Neural cell (in vitro differentiated cells): Measurements from ENCODE around the gene PLEKHF1.

Experiments
- CTCF ChIP-seq: fragments of 450-650 bp; IDR thresholded peaks from 2 replicates; pipeline ENCODE4 v1.5.1; 2014; ENCODE audit warnings: antibody characterized with exemption, mild to moderate bottlenecking, moderate library complexity; ENCODE audit not compliant: poor library complexity, severe bottlenecking
- EP300 ChIP-seq: fragments of 450-650 bp; conservative IDR thresholded peaks from 2 replicates; pipeline ENCODE4 v1.6.1; 2014; ENCODE audit warnings: antibody characterized with exemption, mild to moderate bottlenecking, moderate library complexity; ENCODE audit not compliant: poor library complexity, severe bottlenecking
- EZH2 ChIP-seq: fragments of 200-600, 300-800 bp; shearing (Covaris generic), sonication (generic); IDR thresholded peaks from 2 replicates; pipeline ENCODE4 v1.6.1; 2014; ENCODE audit warnings: antibody characterized with exemption, low read length, borderline replicate concordance, mild to moderate bottlenecking; ENCODE audit not compliant: insufficient read depth, poor library complexity, severe bottlenecking
- MXI1 ChIP-seq: fragments of 450-650 bp; conservative IDR thresholded peaks from 2 replicates; pipeline ENCODE4 v1.6.1; 2014; ENCODE audit warnings: antibody characterized with exemption, mild to moderate bottlenecking; ENCODE audit not compliant: poor library complexity, severe bottlenecking
- POLR2AphosphoS5 ChIP-seq: IDR thresholded peaks from 2 replicates; pipeline ENCODE4 v1.6.1; 2012
- RAD21 ChIP-seq: fragments of 450-650 bp; conservative IDR thresholded peaks from 2 replicates; pipeline ENCODE4 v1.6.1; 2014; ENCODE audit warnings: antibody characterized with exemption, mild to moderate bottlenecking, moderate library complexity
- REST ChIP-seq: IDR thresholded peaks from 2 replicates; pipeline ENCODE4 v1.6.1; 2012; ENCODE audit warnings: borderline replicate concordance
- SMC3 ChIP-seq: fragments of 450-650 bp; conservative IDR thresholded peaks from 2 replicates; pipeline ENCODE4 v1.6.1; 2014; ENCODE audit warnings: antibody characterized with exemption, mild to moderate bottlenecking, moderate library complexity; ENCODE audit not compliant: poor library complexity
- TAF1 ChIP-seq: IDR thresholded peaks from 2 replicates; pipeline ENCODE4 v1.6.1; 2012; ENCODE audit warnings: low read depth

GRCh38 chr19:29724102-29724641 lies 58.9 kb downstream of the PLEKHF1 start:
- TF ChIP-seq TAF1 (peak; percentile 51), CTCF (no peak), POLR2AphosphoS5 (peak; percentile 34), EZH2 (no peak), REST (no peak), EP300 (no peak), RAD21 (no peak), SMC3 (no peak), MXI1 (no peak)
